Panc1 (cell line): Measurements from ENCODE around the gene ADAMTS16. TPM values are rescaled to one million over a fixed set of nuclear protein-coding genes. Genes with fewer than 3 reads are reported as not detected.

Source experiments
- ATAC-seq: fragments of 200-7000 bp; cut with Tn5 transposase; 2 replicates; pipeline ENCODE4 v1.9.1; 2020; ENCODE audit warnings: mild to moderate bottlenecking, moderate library complexity
- BruUV-seq: library from RNA; stranded (reverse); fragments of 400-500 nt; replicated peaks from 2 replicates; lab custom pipeline; 2021; lab: Mats Ljungman, UMichigan
- CTCF ChIA-PET: fragments of 300-600 bp; sonication (Branson Sonifier 250); formaldehyde crosslinking; loops from one replicate; lab custom pipeline; 2022; ENCODE audit warnings: antibody characterized with exemption; lab: Charles Lee
- POLR2A ChIA-PET: fragments of 300-600 bp; sonication (Branson Sonifier 250); formaldehyde crosslinking; loops from one replicate; lab custom pipeline; 2022; ENCODE audit warnings: antibody characterized with exemption; lab: Charles Lee
- DNase-seq: peaks from one replicate; pipeline ENCODE4 v3.0.0-alpha.2; 2010; ENCODE audit warnings: low read depth, low spot score
- H3K27ac ChIP-seq: 2 replicates; pipeline ENCODE4 v1.5.1; 2011; ENCODE audit warnings: mild to moderate bottlenecking, low read length, inconsistent platforms
- H3K27me3 ChIP-seq: fragments of 200-500 bp; sonication (Bioruptor generic); 2 replicates; pipeline ENCODE4 v1.6.0; 2014; ENCODE audit warnings: low read length, inconsistent platforms; ENCODE audit not compliant: control insufficient read depth, insufficient read depth
- H3K36me3 ChIP-seq: fragments of 200-500 bp; sonication (Bioruptor generic); 2 replicates; pipeline ENCODE4 v1.5.1; 2014; ENCODE audit warnings: inconsistent platforms, mild to moderate bottlenecking, low read length, moderate library complexity; ENCODE audit not compliant: control insufficient read depth, insufficient read depth
- H3K4me1 ChIP-seq: 2 replicates; pipeline ENCODE4 v1.5.1; 2011; ENCODE audit warnings: inconsistent platforms, mild to moderate bottlenecking, low read length, moderate library complexity; ENCODE audit not compliant: control insufficient read depth, insufficient read depth
- H3K4me3 ChIP-seq, 2 experiments: 2 replicates each; pipeline ENCODE4 v1.5.1; 2011 to 2012; ENCODE audit warnings: low read depth in 2 of 2, low read length in 2 of 2, mild to moderate bottlenecking in 2 of 2, inconsistent platforms in 1 of 2, moderate library complexity in 1 of 2
- H3K9me3 ChIP-seq: fragments of 200-500 bp; sonication (Bioruptor generic); 2 replicates; pipeline ENCODE4 v1.5.1; 2014; ENCODE audit warnings: low read depth, mild to moderate bottlenecking, inconsistent platforms, low read length, moderate library complexity; ENCODE audit not compliant: control insufficient read depth, insufficient read depth
- CTCF ChIP-seq: fragments of 450-650 bp; IDR thresholded peaks from 2 replicates; pipeline ENCODE4 v1.5.1; 2017; ENCODE audit warnings: mild to moderate bottlenecking
- POLR2AphosphoS5 ChIP-seq: IDR thresholded peaks from 2 replicates; pipeline ENCODE4 v1.6.1; 2012; ENCODE audit warnings: mild to moderate bottlenecking, low read depth, low read length, moderate library complexity
- REST ChIP-seq, 2 experiments: IDR thresholded peaks; 2 replicates each; pipeline ENCODE4 v1.6.1; 2011 to 2012; ENCODE audit warnings: low read depth in 2 of 2, control low read depth in 1 of 2, low read length in 1 of 2, mild to moderate bottlenecking in 1 of 2, moderate library complexity in 1 of 2; ENCODE audit not compliant: insufficient read depth in 1 of 2
- SIN3A ChIP-seq: IDR thresholded peaks from 2 replicates; pipeline ENCODE4 v1.6.1; 2012; ENCODE audit warnings: low read depth, mild to moderate bottlenecking, low read length, moderate library complexity, borderline replicate concordance; ENCODE audit not compliant: insufficient read depth
- TCF7L2 ChIP-seq: IDR thresholded peaks from 2 replicates; pipeline ENCODE4 v1.6.1; 2011; ENCODE audit warnings: mild to moderate bottlenecking, low read depth, low read length, inconsistent platforms
- in situ Hi-C: cut with HindIII; loops from 2 replicates; pipeline ENCODE4 v1.10.0; 2016; ENCODE audit warnings: low sequenced_read_pairs, low pct_unique_long_range_greater_than_20kb
- intact Hi-C: fragments of 100-400 bp; cut with micrococcal nuclease; formaldehyde crosslinking; loops from one replicate; pipeline ENCODE4 v1.10.0; 2022; ENCODE audit not compliant: unreplicated experiment
- total RNA-seq: library from RNA; stranded (reverse); gene quantifications from one replicate; pipeline ENCODE4 v1.2.1, GENCODE V29; 2021; ENCODE audit not compliant: unreplicated experiment

The ADAMTS16 gene
- total RNA-seq, 1 experiment from 2014 or later: 0.54 TPM

- H3K36me3 ChIP-seq: no peaks in the 10 kb centered on the region
- 0 out of 2 replicates have a peak, but pooled peaks cover 2% of the 10 kb centered on the region for H3K27me3 ChIP-seq
- no peaks in the 10 kb centered on the region for H3K4me1 ChIP-seq
- no peak overlapping the region for H3K4me3 ChIP-seq
- in situ Hi-C loops (no loop called here), intact Hi-C loops (no loop called here)
- DNase-seq (no peak), ATAC-seq (no peak)
- ChIA-PET CTCF (no interaction called here), POLR2A (no interaction called here)
- H3K9me3 ChIP-seq: peaks cover 4% of the 10 kb centered on the region
- no peak overlapping the region for H3K27ac ChIP-seq
- TF ChIP-seq CTCF (no peak), POLR2AphosphoS5 (no peak), REST (IDR thresholded peaks at IDR 0.05; ENCODE audit: insufficient read depth in 1 of 2, low read depth in 2 of 2, low read length in 1 of 2) (no peak), SIN3A (no peak), TCF7L2 (no peak)
- no TSS peak for BruUV-seq
Measured at GRCh38 chr5:5257353-5257752, 117.2 kb downstream of the ADAMTS16 start.

- no peak overlapping the region for H3K4me3 ChIP-seq
- H3K36me3 ChIP-seq: no peaks in the 10 kb centered on the region
- H3K27me3 ChIP-seq: 0 out of 2 replicates have a peak, but pooled peaks cover 2% of the 10 kb centered on the region
- H3K9me3 ChIP-seq: peaks cover 4% of the 10 kb centered on the region
- DNase-seq (no peak), ATAC-seq (no peak)
- BruUV-seq: no TSS peak
- POLR2A ChIA-PET: no interaction called here
- intact Hi-C loops (no loop called here), in situ Hi-C loops (no loop called here)
- TF ChIP-seq POLR2AphosphoS5 (no peak), CTCF (no peak), REST (IDR thresholded peaks at IDR 0.05; ENCODE audit: insufficient read depth in 1 of 2, low read depth in 2 of 2, low read length in 1 of 2) (no peak), SIN3A (no peak), TCF7L2 (no peak)
- CTCF ChIA-PET: no interaction called here
- H3K4me1 ChIP-seq: no peaks in the 10 kb centered on the region
- H3K27ac ChIP-seq: no peak overlapping the region
Measured at GRCh38 chr5:5258564-5258963, 118.4 kb downstream of the ADAMTS16 start.
